HepG2 (cell line): Measurements from ENCODE around the gene ZNF211. TPM values are rescaled to one million over a fixed set of nuclear protein-coding genes. Genes with fewer than 3 reads are reported as not detected.
A peak's percentile ranks its signal among the peaks of the same experiment; 100 is the strongest.

Experiments
- ATF7-NPFF ChIP-seq: sonication (generic); formaldehyde crosslinking; IDR thresholded peaks from 2 replicates; pipeline ENCODE4 v1.8.1; 2023; ENCODE audit warnings: mild to moderate bottlenecking, low read depth, missing genetic modification reagents, moderate library complexity
- CEBPZ ChIP-seq: IDR thresholded peaks from 2 replicates; pipeline ENCODE4 v1.6.1; 2012; ENCODE audit warnings: low read length, improper control_type of control experiment
- ELF3 ChIP-seq: IDR thresholded peaks from 2 replicates; pipeline ENCODE4 v1.6.1; 2016; ENCODE audit warnings: missing genetic modification reagents, missing compliant biosample characterization
- FOXC1 ChIP-seq: sonication (generic); formaldehyde crosslinking; IDR thresholded peaks from 2 replicates; pipeline ENCODE4 v1.8.0; 2022; ENCODE audit warnings: mild to moderate bottlenecking, missing genetic modification reagents, borderline replicate concordance
- FOXO1 ChIP-seq: sonication (generic); formaldehyde crosslinking; IDR thresholded peaks from 2 replicates; pipeline ENCODE4 v1.4.0; 2020; ENCODE audit warnings: missing genetic modification reagents
- ISL2 ChIP-seq: sonication (generic); formaldehyde crosslinking; IDR thresholded peaks from 2 replicates; pipeline ENCODE4 v1.5.0; 2020; ENCODE audit warnings: missing genetic modification reagents
- KDM2A ChIP-seq: sonication (generic); formaldehyde crosslinking; IDR thresholded peaks from 2 replicates; pipeline ENCODE4 v1.4.0; 2020; ENCODE audit warnings: low read depth, missing genetic modification reagents, borderline replicate concordance
- KLF16 ChIP-seq, 2 experiments: sonication (generic) in 1 of 2; formaldehyde crosslinking in 1 of 2; IDR thresholded peaks; 2 replicates each; pipeline versions ENCODE4 v1.6.1 to v1.8.0; 2016 to 2023; ENCODE audit warnings: missing genetic modification reagents in 2 of 2, missing compliant biosample characterization in 1 of 2
- PHF21A ChIP-seq: sonication (generic); formaldehyde crosslinking; IDR thresholded peaks from 2 replicates; pipeline ENCODE4 v1.5.0; 2020; ENCODE audit warnings: mild to moderate bottlenecking, missing genetic modification reagents
- PHF5A ChIP-seq: IDR thresholded peaks from one replicate; pipeline ENCODE4 v1.6.1; 2018; ENCODE audit warnings: low read depth, missing genetic modification reagents; ENCODE audit not compliant: unreplicated experiment
- PHF8 ChIP-seq: sonication (generic); formaldehyde crosslinking; IDR thresholded peaks from 2 replicates; pipeline ENCODE4 v1.5.0; 2020; ENCODE audit warnings: missing genetic modification reagents
- RXRA ChIP-seq: sonication (generic); formaldehyde crosslinking; IDR thresholded peaks from 2 replicates; pipeline ENCODE4 v1.5.1; 2020; ENCODE audit warnings: missing genetic modification reagents
- SALL1 ChIP-seq: sonication (generic); formaldehyde crosslinking; IDR thresholded peaks from 2 replicates; pipeline ENCODE4 v1.8.0; 2022; ENCODE audit warnings: mild to moderate bottlenecking, missing genetic modification reagents
- SIN3A ChIP-seq: IDR thresholded peaks from 2 replicates; pipeline ENCODE4 v1.6.1; 2011; ENCODE audit warnings: low read depth, mild to moderate bottlenecking, control low read depth, low read length, borderline replicate concordance
- SMYD3 ChIP-seq: sonication (generic); formaldehyde crosslinking; IDR thresholded peaks from 2 replicates; pipeline ENCODE4 v1.8.1; 2023; ENCODE audit warnings: mild to moderate bottlenecking, missing genetic modification reagents
- TCF7L2 ChIP-seq: IDR thresholded peaks from 2 replicates; pipeline ENCODE4 v1.6.1; 2011; ENCODE audit warnings: mild to moderate bottlenecking, low read depth, low read length, moderate library complexity
- UBTF ChIP-seq: sonication (generic); formaldehyde crosslinking; IDR thresholded peaks from 2 replicates; pipeline ENCODE4 v1.4.0; 2020; ENCODE audit warnings: mild to moderate bottlenecking, missing genetic modification reagents
- ZNF20 ChIP-seq: sonication (generic); formaldehyde crosslinking; IDR thresholded peaks from 2 replicates; pipeline ENCODE4 v1.4.0; 2020; ENCODE audit warnings: mild to moderate bottlenecking, moderate library complexity, missing genetic modification reagents
- ZNF468 ChIP-seq: sonication (generic); formaldehyde crosslinking; IDR thresholded peaks from 2 replicates; pipeline ENCODE4 v1.8.0; 2022; ENCODE audit warnings: mild to moderate bottlenecking, moderate library complexity, missing genetic modification reagents
- ZNF496 ChIP-seq: sonication (generic); formaldehyde crosslinking; IDR thresholded peaks from 2 replicates; pipeline ENCODE4 v1.8.1; 2023; ENCODE audit warnings: mild to moderate bottlenecking, moderate library complexity, missing genetic modification reagents; ENCODE audit not compliant: insufficient replicate concordance
- ZNF580 ChIP-seq: IDR thresholded peaks from 2 replicates; pipeline ENCODE4 v1.6.1; 2016; ENCODE audit warnings: low read depth, borderline replicate concordance
- polyA plus RNA-seq, 8 experiments: library from polyadenylated mRNA; depleted of rRNA in 3 of 8; stranded (reverse) in 7 of 8; unstranded in 1 of 8; fragments of >200 nt; fragmentation: Illumina TruSeq in 4 of 8; extraction: Trizol in 4 of 8; gene quantifications; 2 replicates each; pipeline versions ENCODE4 v1.2.1 to v1.2.3, GENCODE V29; 2011 to 2016; ENCODE audit warnings: low read depth in 4 of 8, missing spikeins in 1 of 8, mixed read lengths in 1 of 8; ENCODE audit not compliant: insufficient read depth in 1 of 8
- total RNA-seq, 5 experiments: library from RNA; depleted of rRNA; stranded (reverse); fragments of >200 nt; fragmentation: Illumina TruSeq; extraction: Trizol; gene quantifications; 2 replicates each; pipeline ENCODE4 v1.2.3, GENCODE V29; 2016; ENCODE audit warnings: low read depth in 1 of 5
- TF ChIP-seq, protein P1 (sequence below): sonication (generic); formaldehyde crosslinking; IDR thresholded peaks from 2 replicates; pipeline ENCODE4 v1.4.0; 2020; ENCODE audit warnings: missing genetic modification reagents

Gene ZNF211
- total and polyA plus RNA-seq, 2 of the 13 experiments (the other 11 are each of a cell fraction or from before 2014, with no cell fraction given): 9.9 to 11.2 TPM

DNA sequence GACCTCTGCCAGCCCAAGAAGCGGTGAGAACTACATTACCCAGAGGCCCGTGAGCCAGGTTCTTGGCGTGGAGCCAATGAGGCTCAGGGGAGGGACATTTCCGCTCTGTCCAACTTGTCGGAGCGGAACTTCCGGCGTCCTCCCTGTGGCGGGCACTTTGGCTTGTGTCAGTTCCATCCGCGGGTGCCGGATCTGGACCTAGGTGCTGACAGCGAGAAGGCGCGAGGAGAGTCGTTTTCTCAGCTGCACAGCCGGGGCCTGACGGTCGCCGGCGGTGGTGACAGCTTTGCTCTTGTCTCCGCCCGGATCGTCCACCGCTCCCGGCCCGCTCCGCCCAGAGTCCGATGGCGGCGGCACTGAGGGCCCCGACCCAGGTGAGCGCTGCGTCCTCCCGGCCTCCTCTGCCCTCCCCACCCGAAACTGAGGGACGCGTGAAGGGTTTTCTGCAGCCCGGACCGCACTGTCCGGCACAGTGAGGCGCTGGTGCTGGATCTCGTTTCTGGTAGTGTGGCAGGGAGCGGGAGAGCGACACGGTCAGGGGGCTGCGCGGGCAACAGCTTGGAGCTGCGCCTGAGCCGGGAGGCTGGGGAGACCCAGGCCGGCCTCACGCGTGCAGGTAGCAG, 33.1 kb upstream of the ZNF211 start, which contains the start of gene ZNF530 (continued):
- TF ChIP-seq ZNF468 (CRISPR knock-in tag) (0 out of 2 replicates have a peak, but pooled peaks have one; percentile 58), PHF21A (no peak), KLF16 (CRISPR knock-in tag; IDR thresholded peaks at IDR 0.05) (peak in 1 of 2 experiments; percentile 35; a peak in 1 of 4 replicates), UBTF (peak; percentile 68), TCF7L2 (no peak), ISL2 (peak; percentile 52; the same call in 1 of the 2 replicates), ELF3 (CRISPR knock-in tag) (peak; percentile 71), PHF8 (CRISPR knock-in tag) (peak; percentile 81), SMYD3 (CRISPR knock-in tag) (peak; percentile 54; the same call in 1 of the 2 replicates), RXRA (CRISPR knock-in tag) (peak; percentile 55), ZNF580 (CRISPR knock-in tag) (peak; percentile 66; the same call in 1 of the 2 replicates), PHF5A (CRISPR knock-in tag) (no peak), ATF7-NPFF (CRISPR knock-in tag) (0 out of 2 replicates have a peak, but pooled peaks have one; percentile 73), CEBPZ (no peak), FOXC1 (no peak), SIN3A (peak; percentile 96), KDM2A (CRISPR knock-in tag) (peak; percentile 85), SALL1 (peak; percentile 67), FOXO1 (0 out of 2 replicates have a peak, but pooled peaks have one; percentile 10), ZNF496 (CRISPR knock-in tag) (no peak), ZNF20 (CRISPR knock-in tag) (no peak)
- TF ChIP-seq, protein P1, sequence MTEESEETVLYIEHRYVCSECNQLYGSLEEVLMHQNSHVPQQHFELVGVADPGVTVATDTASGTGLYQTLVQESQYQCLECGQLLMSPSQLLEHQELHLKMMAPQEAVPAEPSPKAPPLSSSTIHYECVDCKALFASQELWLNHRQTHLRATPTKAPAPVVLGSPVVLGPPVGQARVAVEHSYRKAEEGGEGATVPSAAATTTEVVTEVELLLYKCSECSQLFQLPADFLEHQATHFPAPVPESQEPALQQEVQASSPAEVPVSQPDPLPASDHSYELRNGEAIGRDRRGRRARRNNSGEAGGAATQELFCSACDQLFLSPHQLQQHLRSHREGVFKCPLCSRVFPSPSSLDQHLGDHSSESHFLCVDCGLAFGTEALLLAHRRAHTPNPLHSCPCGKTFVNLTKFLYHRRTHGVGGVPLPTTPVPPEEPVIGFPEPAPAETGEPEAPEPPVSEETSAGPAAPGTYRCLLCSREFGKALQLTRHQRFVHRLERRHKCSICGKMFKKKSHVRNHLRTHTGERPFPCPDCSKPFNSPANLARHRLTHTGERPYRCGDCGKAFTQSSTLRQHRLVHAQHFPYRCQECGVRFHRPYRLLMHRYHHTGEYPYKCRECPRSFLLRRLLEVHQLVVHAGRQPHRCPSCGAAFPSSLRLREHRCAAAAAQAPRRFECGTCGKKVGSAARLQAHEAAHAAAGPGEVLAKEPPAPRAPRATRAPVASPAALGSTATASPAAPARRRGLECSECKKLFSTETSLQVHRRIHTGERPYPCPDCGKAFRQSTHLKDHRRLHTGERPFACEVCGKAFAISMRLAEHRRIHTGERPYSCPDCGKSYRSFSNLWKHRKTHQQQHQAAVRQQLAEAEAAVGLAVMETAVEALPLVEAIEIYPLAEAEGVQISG (CRISPR knock-in tag): peak; percentile 94
